HEK293 (cell line): ENCODE results near the gene A1CF.

Source experiments
- CTCF ChIP-seq: fragments of 450-650 bp; formaldehyde crosslinking; IDR thresholded peaks from 2 replicates; pipeline ENCODE4 v1.5.1; 2016; ENCODE audit warnings: missing biosample characterization, missing genetic modification characterization
- GLIS2 ChIP-seq: fragments of 450-650 bp; formaldehyde crosslinking; IDR thresholded peaks from 2 replicates; pipeline ENCODE4 v1.5.1; 2016; ENCODE audit warnings: missing biosample characterization, missing genetic modification characterization
- MYNN ChIP-seq: fragments of 450-650 bp; formaldehyde crosslinking; IDR thresholded peaks from 2 replicates; pipeline ENCODE4 v1.5.1; 2016; ENCODE audit warnings: missing biosample characterization, missing genetic modification characterization, borderline replicate concordance
- PRDM1 ChIP-seq: fragments of 450-650 bp; formaldehyde crosslinking; IDR thresholded peaks from 2 replicates; pipeline ENCODE4; 2016; ENCODE audit warnings: missing biosample characterization, missing genetic modification characterization
- SETDB1 ChIP-seq: IDR thresholded peaks from one replicate; pipeline ENCODE4 v1.6.1; 2017; ENCODE audit warnings: mild to moderate bottlenecking, low read length, moderate library complexity, mixed read lengths; ENCODE audit not compliant: insufficient read length
- TCF7L2 ChIP-seq: IDR thresholded peaks from 2 replicates; pipeline ENCODE4 v1.6.1; 2011; ENCODE audit warnings: low read depth, mild to moderate bottlenecking, inconsistent platforms, low read length, moderate library complexity, borderline replicate concordance
- ZBTB7A ChIP-seq: fragments of 450-650 bp; formaldehyde crosslinking; IDR thresholded peaks from 2 replicates; pipeline ENCODE4 v1.5.1; 2016; ENCODE audit warnings: low read depth, missing biosample characterization, missing genetic modification characterization
- ZFP3 ChIP-seq: fragments of 450-650 bp; formaldehyde crosslinking; IDR thresholded peaks from 2 replicates; pipeline ENCODE4 v1.5.1; 2016; ENCODE audit warnings: low read depth, missing biosample characterization, missing genetic modification characterization
- ZNF121 ChIP-seq: fragments of 450-650 bp; formaldehyde crosslinking; IDR thresholded peaks from 2 replicates; pipeline ENCODE4 v1.5.1; 2016; ENCODE audit warnings: missing biosample characterization, missing genetic modification characterization
- ZNF132 ChIP-seq: fragments of 450-650 bp; formaldehyde crosslinking; IDR thresholded peaks from 2 replicates; pipeline ENCODE4 v1.5.1; 2017; ENCODE audit warnings: missing biosample characterization, missing genetic modification characterization, borderline replicate concordance
- ZNF274 ChIP-seq, 2 experiments: fragments of 200-500 bp in 1 of 2; fragments of 450-650 bp in 1 of 2; sonication (Bioruptor generic) in 1 of 2; formaldehyde crosslinking in 1 of 2; IDR thresholded peaks; 2 replicates each; pipeline versions ENCODE4 v1.5.1 to v1.6.1; 2014 to 2016; ENCODE audit warnings: borderline replicate concordance in 1 of 2, inconsistent platforms in 1 of 2, low read length in 1 of 2, missing biosample characterization in 1 of 2, missing genetic modification characterization in 1 of 2
- ZNF280C ChIP-seq: fragments of 450-650 bp; formaldehyde crosslinking; IDR thresholded peaks from 2 replicates; pipeline ENCODE4 v1.5.1; 2016; ENCODE audit warnings: missing biosample characterization, missing genetic modification characterization

- no peak for TF ChIP-seq ZNF132
- no peak for TF ChIP-seq ZNF121
- TF ChIP-seq CTCF (tag by site-specific recombination) = no peak
- no peak for TF ChIP-seq GLIS2 (tag by site-specific recombination)
- no peak for TF ChIP-seq TCF7L2
- TF ChIP-seq PRDM1 (tag by site-specific recombination) = no peak
- TF ChIP-seq ZBTB7A (tag by site-specific recombination) = no peak
- no peak for TF ChIP-seq MYNN
- no peak for TF ChIP-seq ZNF280C (tag by site-specific recombination)
- no peak for TF ChIP-seq ZFP3 (tag by site-specific recombination)
- no peak for TF ChIP-seq SETDB1
- no peak for TF ChIP-seq ZNF274 (IDR thresholded peaks at IDR 0.05; ENCODE audit: low read length)
- TF ChIP-seq ZNF274 (tag by site-specific recombination; IDR thresholded peaks at IDR 0.05; ENCODE audit: borderline replicate concordance) = no peak
These were observed 1.8 kb downstream of the A1CF start for GRCh38 chr10:50883629-50884028.
